ENCODE measurements around the gene HS3ST3B1.
A peak's percentile ranks its signal among the peaks of the same experiment; 100 is the strongest.

Gene HS3ST3B1

GRCh38 chr17:14303343-14304221 lies 2.7 kb downstream of the HS3ST3B1 start:
- no peak for DNase-seq

GRCh38 chr17:14304222-14304772 lies 3.4 kb downstream of the HS3ST3B1 start:
- DNase-seq: no peak

GRCh38 chr17:14304773-14305517 lies 4.1 kb downstream of the HS3ST3B1 start:
- DNase-seq: no peak

- DNase-seq: no peak
Measured at GRCh38 chr17:14305785-14306496, 5.1 kb downstream of the HS3ST3B1 start.

GRCh38 chr17:14306596-14306995 lies 5.7 kb downstream of the HS3ST3B1 start:
- no peak for DNase-seq

GRCh38 chr17:14307560-14308024 lies 6.7 kb downstream of the HS3ST3B1 start:
- DNase-seq: no peak

- no peak for DNase-seq
Measured at GRCh38 chr17:14308636-14308964, 7.7 kb downstream of the HS3ST3B1 start.

GRCh38 chr17:14308965-14309879 lies 8.3 kb downstream of the HS3ST3B1 start:
- peak; percentile 44 to 49 for DNase-seq

GRCh38 chr17:14310101-14310500 lies 9.2 kb downstream of the HS3ST3B1 start:
- DNase-seq: no peak

GRCh38 chr17:14310605-14311004 lies 9.7 kb downstream of the HS3ST3B1 start:
- no peak for DNase-seq

GRCh38 chr17:14311186-14311705 lies 10.4 kb downstream of the HS3ST3B1 start:
- DNase-seq: no peak

GRCh38 chr17:14311981-14312380 lies 11.1 kb downstream of the HS3ST3B1 start:
- DNase-seq: no peak

GRCh38 chr17:14312522-14312921 lies 11.6 kb downstream of the HS3ST3B1 start:
- DNase-seq: no peak

- no peak for DNase-seq
Measured at GRCh38 chr17:14316126-14316832, 15.4 kb downstream of the HS3ST3B1 start.

- DNase-seq: no peak
Measured at GRCh38 chr17:14317383-14317782, 16.5 kb downstream of the HS3ST3B1 start.

GRCh38 chr17:14318109-14318917 lies 17.4 kb downstream of the HS3ST3B1 start:
- DNase-seq: no peak

- DNase-seq: no peak
Measured at GRCh38 chr17:14318918-14319205, 18.0 kb downstream of the HS3ST3B1 start.

GRCh38 chr17:14320098-14320497 lies 19.2 kb downstream of the HS3ST3B1 start:
- no peak for DNase-seq

GRCh38 chr17:14320734-14321475 lies 20.0 kb downstream of the HS3ST3B1 start:
- DNase-seq: no peak
